Measurements from ENCODE around the gene JCAD. TPM values are rescaled to one million over a fixed set of nuclear protein-coding genes. Genes with fewer than 3 reads are reported as not detected.

Gene JCAD, protein sequence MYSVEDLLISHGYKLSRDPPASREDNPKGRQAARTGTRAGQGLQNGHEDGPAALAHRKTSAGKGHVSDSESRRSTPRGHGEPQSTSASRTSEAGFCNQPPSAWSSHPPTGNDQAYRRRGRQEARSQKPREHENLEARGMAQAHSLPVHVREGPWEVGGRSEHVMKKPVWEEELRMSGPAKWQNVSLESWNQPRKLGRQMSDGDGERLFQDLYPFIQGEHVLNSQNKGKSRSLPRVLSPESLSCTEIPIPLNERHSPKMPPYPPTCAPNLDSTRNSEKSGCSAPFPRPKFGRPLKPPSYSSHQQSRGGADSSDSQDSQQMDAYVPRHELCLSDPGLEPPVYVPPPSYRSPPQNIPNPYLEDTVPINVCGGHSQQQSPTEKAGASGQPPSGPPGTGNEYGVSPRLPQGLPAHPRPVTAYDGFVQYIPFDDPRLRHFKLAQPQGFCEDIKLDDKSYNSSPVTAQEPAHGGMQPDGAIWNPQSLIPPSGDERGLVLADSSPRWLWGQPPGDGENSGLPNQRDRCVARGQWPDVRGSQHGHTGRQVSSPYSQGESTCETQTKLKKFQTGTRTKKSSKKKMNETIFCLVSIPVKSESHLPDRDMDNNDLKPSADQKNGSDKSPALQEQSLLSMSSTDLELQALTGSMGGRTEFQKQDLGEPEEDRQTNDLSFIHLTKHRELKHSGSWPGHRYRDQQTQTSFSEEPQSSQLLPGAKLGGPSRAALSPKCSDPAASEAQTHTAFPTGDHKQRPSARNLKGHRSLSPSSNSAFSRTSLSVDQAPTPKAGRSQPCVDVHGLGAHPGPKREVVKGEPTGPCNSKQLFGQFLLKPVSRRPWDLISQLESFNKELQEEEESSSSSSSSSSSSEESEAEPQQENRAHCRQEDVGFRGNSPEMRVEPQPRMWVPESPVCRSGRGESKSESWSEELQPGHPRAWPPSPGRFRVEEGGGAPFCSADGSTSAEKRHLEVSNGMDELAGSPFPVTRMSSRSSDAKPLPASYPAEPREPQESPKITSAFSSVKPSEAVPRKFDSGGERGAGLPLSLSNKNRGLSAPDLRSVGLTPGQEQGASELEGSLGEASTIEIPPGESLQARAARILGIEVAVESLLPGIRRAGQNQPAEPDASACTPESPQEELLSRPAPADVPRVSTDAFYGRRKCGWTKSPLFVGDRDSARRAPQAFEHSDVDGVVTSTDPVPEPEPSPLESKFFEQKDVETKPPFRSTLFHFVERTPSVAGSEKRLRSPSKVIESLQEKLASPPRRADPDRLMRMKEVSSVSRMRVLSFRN (N-terminal part only)
- 28.4 TPM for total RNA-seq

DNA sequence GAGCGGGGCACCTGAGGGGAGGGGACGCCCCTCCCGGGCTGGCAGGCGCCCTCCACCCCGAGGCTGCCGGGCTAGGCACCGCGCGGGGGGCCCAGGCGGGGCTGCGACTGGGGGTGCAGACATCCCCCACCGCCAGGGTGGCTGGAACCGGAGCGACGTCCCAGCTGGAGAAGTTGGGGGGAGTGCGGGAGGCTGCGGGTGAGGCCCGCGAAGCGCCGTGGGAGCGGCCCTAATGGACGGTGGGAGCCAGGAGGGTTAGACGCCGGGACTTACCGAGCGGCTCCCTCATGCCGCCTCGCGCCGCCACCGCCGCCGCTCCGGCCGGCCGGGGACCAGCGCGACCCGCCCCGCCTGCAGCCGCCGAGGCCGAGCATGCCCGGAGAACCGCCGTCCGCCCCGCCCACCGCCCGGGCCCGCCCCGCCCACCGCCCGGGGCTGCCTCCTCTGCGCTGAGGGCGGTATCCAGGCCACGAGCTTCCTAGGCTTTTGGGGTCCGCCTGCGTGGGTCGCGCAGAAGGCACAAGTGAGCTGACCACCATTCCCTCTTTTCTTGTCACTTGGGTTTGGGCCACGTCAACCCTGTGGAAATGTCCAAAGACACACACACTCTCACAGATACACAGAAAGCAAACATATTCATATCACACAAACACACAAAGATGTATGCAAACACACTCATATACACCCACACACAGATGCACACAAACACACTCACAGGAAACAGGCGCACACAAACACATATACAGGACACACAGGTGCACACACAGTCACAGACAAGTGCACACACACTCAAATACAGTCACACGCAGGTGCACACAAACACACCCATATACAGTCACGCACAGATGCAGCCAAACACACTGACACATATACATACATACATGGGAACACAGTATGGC lies at the start of gene JCAD:
Gene JCAD (minus strand): TSS at position 378 of the 899 bp plus-strand sequence. CDS start 11,774 bp downstream, outside the sequence.

